ENCODE results near the gene KLHL8.

DNA sequence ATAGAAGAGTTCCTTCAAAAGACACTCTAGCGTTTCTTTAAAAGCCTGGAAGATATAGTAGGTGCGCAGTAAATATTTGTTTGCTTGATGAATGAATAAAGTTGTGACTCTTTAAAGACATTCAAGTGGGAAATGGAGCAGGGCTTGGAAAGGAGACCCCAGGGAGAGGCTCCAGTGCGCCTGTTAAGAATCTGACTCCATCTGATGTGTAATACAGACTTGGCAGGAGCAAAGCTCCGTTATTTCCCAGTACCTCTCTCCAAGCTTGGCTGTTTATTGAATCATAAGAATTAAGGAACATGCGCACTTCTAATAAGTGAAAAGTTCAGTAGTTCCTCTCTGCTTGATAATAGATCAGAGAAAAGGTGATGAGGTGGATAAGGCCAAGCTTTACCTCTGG, 18.8 kb upstream of the KLHL8 start:
- TF ChIP-seq, protein P1, sequence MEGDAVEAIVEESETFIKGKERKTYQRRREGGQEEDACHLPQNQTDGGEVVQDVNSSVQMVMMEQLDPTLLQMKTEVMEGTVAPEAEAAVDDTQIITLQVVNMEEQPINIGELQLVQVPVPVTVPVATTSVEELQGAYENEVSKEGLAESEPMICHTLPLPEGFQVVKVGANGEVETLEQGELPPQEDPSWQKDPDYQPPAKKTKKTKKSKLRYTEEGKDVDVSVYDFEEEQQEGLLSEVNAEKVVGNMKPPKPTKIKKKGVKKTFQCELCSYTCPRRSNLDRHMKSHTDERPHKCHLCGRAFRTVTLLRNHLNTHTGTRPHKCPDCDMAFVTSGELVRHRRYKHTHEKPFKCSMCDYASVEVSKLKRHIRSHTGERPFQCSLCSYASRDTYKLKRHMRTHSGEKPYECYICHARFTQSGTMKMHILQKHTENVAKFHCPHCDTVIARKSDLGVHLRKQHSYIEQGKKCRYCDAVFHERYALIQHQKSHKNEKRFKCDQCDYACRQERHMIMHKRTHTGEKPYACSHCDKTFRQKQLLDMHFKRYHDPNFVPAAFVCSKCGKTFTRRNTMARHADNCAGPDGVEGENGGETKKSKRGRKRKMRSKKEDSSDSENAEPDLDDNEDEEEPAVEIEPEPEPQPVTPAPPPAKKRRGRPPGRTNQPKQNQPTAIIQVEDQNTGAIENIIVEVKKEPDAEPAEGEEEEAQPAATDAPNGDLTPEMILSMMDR (IDR thresholded peaks at IDR 0.05; ENCODE audit: low read depth, low read length) = no peak
- no peak for TF ChIP-seq EZH2phosphoT487 (IDR thresholded peaks at IDR 0.05; ENCODE audit: low read depth)

Data from OCI-LY3 (cell line).